Neural progenitor cell (in vitro differentiated cells): ENCODE results near the gene GATA1. TPM values are rescaled to one million over a fixed set of nuclear protein-coding genes. Genes with fewer than 3 reads are reported as not detected.

ENCODE experiments used
- DNase-seq: peaks from one replicate; pipeline ENCODE4 v3.0.0-alpha.2; 2016; ENCODE audit warnings: low spot score
- H2AFZ ChIP-seq: fragments of 200-600 bp; sonication (generic); replicated peaks from 2 replicates; pipeline ENCODE4 v1.6.1; 2016; ENCODE audit warnings: antibody characterized with exemption
- H3F3A ChIP-seq: fragments of 200-600 bp; sonication (generic); 2 replicates; pipeline ENCODE4 v1.6.1; 2016; ENCODE audit warnings: antibody characterized with exemption, low read depth
- H3K27ac ChIP-seq: fragments of 200-600 bp; sonication (generic); 2 replicates; pipeline ENCODE4 v1.5.1; 2016; ENCODE audit warnings: mild to moderate bottlenecking
- H3K27me3 ChIP-seq: fragments of 200-600 bp; sonication (generic); 2 replicates; pipeline ENCODE4 v1.6.1; 2016; ENCODE audit warnings: mild to moderate bottlenecking, moderate library complexity
- H3K36me3 ChIP-seq: fragments of 200-600 bp; sonication (generic); 2 replicates; pipeline ENCODE4 v1.5.1; 2016
- H3K4me1 ChIP-seq: fragments of 200-600 bp; sonication (generic); 2 replicates; pipeline ENCODE4 v1.6.1; 2016; ENCODE audit warnings: mixed run types
- H3K4me2 ChIP-seq: fragments of 200-600 bp; sonication (generic); 2 replicates; pipeline ENCODE4 v1.6.1; 2016
- H3K4me3 ChIP-seq: fragments of 200-600 bp; sonication (generic); 2 replicates; pipeline ENCODE4 v1.5.1; 2016
- H3K79me2 ChIP-seq: fragments of 200-600 bp; sonication (generic); 2 replicates; pipeline ENCODE4 v1.6.1; 2016; ENCODE audit warnings: low read depth
- H3K9ac ChIP-seq: fragments of 200-600 bp; sonication (generic); 2 replicates; pipeline ENCODE4 v1.6.1; 2016
- H3K9me3 ChIP-seq: fragments of 200-600 bp; sonication (generic); 2 replicates; pipeline ENCODE4 v1.5.1; 2016; ENCODE audit warnings: low read depth
- H4K20me1 ChIP-seq: fragments of 200-600 bp; sonication (generic); 2 replicates; pipeline ENCODE4 v1.6.1; 2016; ENCODE audit warnings: low read depth
- H3K27ac Mint-ChIP-seq: 3 replicates; pipeline ENCODE4 v1.8.0; 2021; ENCODE audit warnings: mixed read lengths
- H3K27me3 Mint-ChIP-seq: 2 replicates; pipeline ENCODE4 v1.8.0; 2022; ENCODE audit warnings: low read depth, mild to moderate bottlenecking, inconsistent platforms, moderate library complexity, mixed read lengths; ENCODE audit not compliant: insufficient read depth
- H3K36me3 Mint-ChIP-seq: 3 replicates; pipeline ENCODE4 v1.8.0; 2021; ENCODE audit warnings: mixed read lengths
- H3K4me1 Mint-ChIP-seq: 3 replicates; pipeline ENCODE4 v1.8.0; 2021; ENCODE audit warnings: mixed read lengths
- H3K4me3 Mint-ChIP-seq: 3 replicates; pipeline ENCODE4 v1.8.0; 2021; ENCODE audit warnings: mild to moderate bottlenecking, moderate library complexity, mixed read lengths
- H3K9me3 Mint-ChIP-seq: 3 replicates; pipeline ENCODE4 v1.8.0; 2020; ENCODE audit warnings: mixed read lengths
- CTCF ChIP-seq: fragments of 200-600 bp; sonication (generic); IDR thresholded peaks from 2 replicates; pipeline ENCODE4 v1.5.1; 2017; ENCODE audit warnings: antibody characterized with exemption, mild to moderate bottlenecking
- EZH2 ChIP-seq: fragments of 200-600 bp; sonication (generic); IDR thresholded peaks from 2 replicates; pipeline ENCODE4 v1.6.1; 2017; ENCODE audit warnings: antibody characterized with exemption, mild to moderate bottlenecking, moderate library complexity
- EZH2phosphoT487 ChIP-seq: fragments of 200-600 bp; sonication (generic); IDR thresholded peaks from 2 replicates; pipeline ENCODE4 v1.6.1; 2017; ENCODE audit warnings: antibody characterized with exemption
- total RNA-seq: library from RNA; depleted of rRNA; stranded (reverse); fragments of >200 nt; gene quantifications from 2 replicates; pipeline ENCODE4 v1.2.3, GENCODE V29; 2015; ENCODE audit warnings: low replicate concordance

GATA1 gene
- total RNA-seq, 1 donor from 2014 or later, result not detected

- H3F3A ChIP-seq, result no peaks in the 10 kb centered on the region
- peaks cover 12% of the 10 kb centered on the region for H3K9me3 Mint-ChIP-seq
- H3K27me3 Mint-ChIP-seq, result peaks cover 6% of the 10 kb centered on the region
- H4K20me1 ChIP-seq, result no peaks in the 10 kb centered on the region
- H3K4me2 ChIP-seq, result no peak overlapping the region
- H3K27me3 ChIP-seq, result no peaks in the 10 kb centered on the region
- no peak overlapping the region for H3K4me3 Mint-ChIP-seq
- H3K79me2 ChIP-seq, result no peaks in the 10 kb centered on the region
- H3K4me1 Mint-ChIP-seq, result no peaks in the 10 kb centered on the region
- no peak overlapping the region for H3K27ac Mint-ChIP-seq
- no peaks in the 10 kb centered on the region for H3K36me3 ChIP-seq
- H3K9ac ChIP-seq, result no peak overlapping the region
- no peaks in the 10 kb centered on the region for H3K36me3 Mint-ChIP-seq
- TF ChIP-seq EZH2, result no peak
- TF ChIP-seq CTCF, result no peak
- no peak for TF ChIP-seq EZH2phosphoT487
- H3K4me1 ChIP-seq, result no peaks in the 10 kb centered on the region
- no peak overlapping the region for H2AFZ ChIP-seq
- H3K9me3 ChIP-seq, result no peaks in the 10 kb centered on the region
- no peak for DNase-seq
- no peak overlapping the region for H3K27ac ChIP-seq
- H3K4me3 ChIP-seq, result no peak overlapping the region
These were observed 713 bp upstream of the GATA1 start for GRCh38 chrX:48785540-48786214.

GRCh38 chrX:48786825-48787504 lies 575 bp downstream of the GATA1 start:
- DNase-seq, result no peak
- Histone ChIP-seq H3K4me2 (no peak overlapping the region), H3K9ac (no peak overlapping the region), H3K9me3 (no peaks in the 10 kb centered on the region), H2AFZ (no peak overlapping the region), H3K79me2 (no peaks in the 10 kb centered on the region), H3K36me3 (no peaks in the 10 kb centered on the region), H3K27ac (no peak overlapping the region), H3K27me3 (no peaks in the 10 kb centered on the region), H3F3A (no peaks in the 10 kb centered on the region), H3K4me1 (no peaks in the 10 kb centered on the region), H3K4me3 (no peak overlapping the region), H4K20me1 (no peaks in the 10 kb centered on the region)
- no peak for TF ChIP-seq CTCF
- TF ChIP-seq EZH2, result no peak
- no peak for TF ChIP-seq EZH2phosphoT487
- Mint-ChIP-seq H3K4me3 (no peak overlapping the region), H3K36me3 (no peaks in the 10 kb centered on the region), H3K9me3 (peaks cover 12% of the 10 kb centered on the region), H3K27me3 (peaks cover 2% of the 10 kb centered on the region), H3K27ac (peak overlapping the region; percentile 5), H3K4me1 (no peaks in the 10 kb centered on the region)

GRCh38 chrX:48787505-48788443 lies 1.4 kb downstream of the GATA1 start:
- no peaks in the 10 kb centered on the region for H3K4me1 ChIP-seq
- no peaks in the 10 kb centered on the region for H3K4me1 Mint-ChIP-seq
- DNase-seq, result no peak
- H3K27me3 ChIP-seq, result no peaks in the 10 kb centered on the region
- no peaks in the 10 kb centered on the region for H3K36me3 Mint-ChIP-seq
- H3K27ac ChIP-seq, result no peak overlapping the region
- H2AFZ ChIP-seq, result no peak overlapping the region
- H4K20me1 ChIP-seq, result no peaks in the 10 kb centered on the region
- H3K79me2 ChIP-seq, result no peaks in the 10 kb centered on the region
- no peak for TF ChIP-seq EZH2
- no peak for TF ChIP-seq CTCF
- TF ChIP-seq EZH2phosphoT487, result no peak
- no peaks in the 10 kb centered on the region for H3K36me3 ChIP-seq
- no peak overlapping the region for H3K9ac ChIP-seq
- H3F3A ChIP-seq, result no peaks in the 10 kb centered on the region
- no peaks in the 10 kb centered on the region for H3K9me3 ChIP-seq
- peaks cover 12% of the 10 kb centered on the region for H3K9me3 Mint-ChIP-seq
- no peak overlapping the region for H3K4me2 ChIP-seq
- no peak overlapping the region for H3K27ac Mint-ChIP-seq
- no peak overlapping the region for H3K4me3 ChIP-seq
- no peak overlapping the region for H3K4me3 Mint-ChIP-seq
- H3K27me3 Mint-ChIP-seq, result peaks cover 2% of the 10 kb centered on the region
